IPS-15b (cell line): Measurements from ENCODE around the gene LEF1.

Experiments used
- H3K27me3 ChIP-seq: one replicate; pipeline ENCODE4 v1.6.1; 2013; ENCODE audit warnings: low read length; ENCODE audit not compliant: control insufficient read depth, insufficient read depth
- H3K36me3 ChIP-seq: one replicate; pipeline ENCODE4 v1.6.1; 2013; ENCODE audit warnings: low read length; ENCODE audit not compliant: control insufficient read depth, insufficient read depth
- H3K4me1 ChIP-seq: one replicate; pipeline ENCODE4 v1.6.1; 2013; ENCODE audit warnings: mild to moderate bottlenecking, low read length; ENCODE audit not compliant: control insufficient read depth, insufficient read depth
- H3K4me3 ChIP-seq: one replicate; pipeline ENCODE4 v1.5.1; 2013; ENCODE audit warnings: low read depth, low read length
- H3K9ac ChIP-seq: one replicate; pipeline ENCODE4 v1.6.1; 2013; ENCODE audit warnings: low read depth, mild to moderate bottlenecking, low read length
- H3K9me3 ChIP-seq: one replicate; pipeline ENCODE4 v1.6.1; 2013; ENCODE audit warnings: mild to moderate bottlenecking, low read length; ENCODE audit not compliant: control insufficient read depth, insufficient read depth

Gene LEF1

GRCh38 chr4:108193886-108194672, 25.3 kb upstream of the LEF1 start:
- H3K4me3 ChIP-seq = no peak overlapping the region
- no peaks in the 10 kb centered on the region for H3K9me3 ChIP-seq
- peaks cover 18% of the 10 kb centered on the region for H3K4me1 ChIP-seq
- H3K36me3 ChIP-seq = no peaks in the 10 kb centered on the region
- no peak overlapping the region for H3K9ac ChIP-seq
- H3K27me3 ChIP-seq = peaks cover 51% of the 10 kb centered on the region

DNA sequence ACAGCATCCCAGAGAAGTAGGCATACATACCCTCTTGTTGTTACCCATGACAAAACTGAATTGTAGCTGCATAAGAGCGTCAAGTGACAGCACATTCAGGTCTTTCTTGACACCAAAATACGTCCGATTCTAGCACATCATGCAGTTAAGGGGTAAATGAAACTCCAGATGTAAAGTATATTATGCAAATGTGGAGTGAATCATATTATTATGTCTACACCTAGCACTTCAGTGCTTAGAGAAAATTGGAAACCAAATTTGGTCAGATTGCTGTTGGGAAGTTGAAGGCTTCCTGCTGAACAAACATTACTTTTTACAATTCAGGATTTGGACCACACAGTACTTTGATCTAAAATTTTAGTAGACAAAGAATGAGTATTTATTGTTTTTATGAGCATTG, 24.2 kb upstream of the LEF1 start:
- H3K36me3 ChIP-seq = no peaks in the 10 kb centered on the region
- H3K27me3 ChIP-seq = peaks cover 51% of the 10 kb centered on the region
- H3K9me3 ChIP-seq = no peaks in the 10 kb centered on the region
- peaks cover 18% of the 10 kb centered on the region for H3K4me1 ChIP-seq
- no peak overlapping the region for H3K9ac ChIP-seq
- no peak overlapping the region for H3K4me3 ChIP-seq

GRCh38 chr4:108192056-108192455, 23.3 kb upstream of the LEF1 start:
- Histone ChIP-seq H3K9ac (no peak overlapping the region), H3K27me3 (peaks cover 53% of the 10 kb centered on the region), H3K4me1 (peaks cover 21% of the 10 kb centered on the region), H3K9me3 (no peaks in the 10 kb centered on the region), H3K4me3 (no peak overlapping the region), H3K36me3 (no peaks in the 10 kb centered on the region)

DNA sequence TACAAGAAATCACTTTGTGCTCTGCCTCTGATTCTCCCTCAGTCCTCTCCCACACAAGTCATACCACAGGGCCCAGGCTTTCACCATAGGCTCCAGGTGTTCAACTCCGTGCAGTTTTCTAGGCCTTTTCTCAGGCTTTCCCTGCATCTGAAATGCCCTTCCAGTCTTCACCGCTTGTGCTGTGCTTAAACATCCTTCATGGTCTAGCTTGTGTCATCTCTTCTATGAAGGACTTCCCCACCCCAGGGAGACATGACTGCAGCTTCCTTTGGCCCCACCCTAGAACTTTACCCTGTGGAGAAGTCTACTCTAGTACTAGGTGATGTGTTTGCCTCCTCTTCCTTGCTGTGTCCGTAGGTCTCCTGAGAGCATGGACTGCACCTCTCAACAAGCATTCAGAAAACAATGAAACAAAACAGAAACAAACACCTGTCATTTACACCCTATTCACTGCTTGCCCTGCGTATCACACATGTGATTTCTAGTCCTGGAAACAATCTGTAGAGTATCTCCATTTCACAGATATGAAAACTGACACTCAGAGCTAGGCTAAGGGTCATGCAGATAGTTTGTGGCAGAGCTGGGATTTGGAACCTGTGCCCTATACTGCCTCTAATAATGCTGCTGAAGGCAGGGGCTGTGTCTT, 22.7 kb upstream of the LEF1 start:
- Histone ChIP-seq H3K4me1 (peaks cover 21% of the 10 kb centered on the region), H3K9ac (no peak overlapping the region), H3K36me3 (no peaks in the 10 kb centered on the region), H3K9me3 (no peaks in the 10 kb centered on the region), H3K27me3 (peaks cover 53% of the 10 kb centered on the region), H3K4me3 (no peak overlapping the region)

DNA sequence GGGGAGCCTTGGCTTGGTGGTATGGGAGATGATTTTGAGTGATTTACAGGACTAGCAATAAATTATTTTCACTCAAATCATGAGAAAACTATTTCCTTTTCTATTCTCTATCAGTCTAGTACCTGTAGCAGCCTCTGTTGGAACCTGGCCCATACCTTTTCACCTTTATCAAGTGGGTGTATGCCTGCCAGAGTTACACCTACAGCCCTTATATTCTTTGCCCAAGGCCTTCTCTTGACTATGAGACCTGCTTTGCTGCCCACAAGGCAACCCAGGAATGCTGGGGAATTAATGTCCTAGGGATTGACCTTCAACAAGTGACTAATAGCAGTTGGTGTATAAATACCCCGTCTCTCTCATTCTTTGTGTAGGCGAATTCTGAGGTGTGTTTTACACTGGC, 20.0 kb upstream of the LEF1 start:
- Histone ChIP-seq H3K36me3 (no peaks in the 10 kb centered on the region), H3K4me1 (peaks cover 14% of the 10 kb centered on the region), H3K4me3 (no peak overlapping the region), H3K27me3 (peaks cover 43% of the 10 kb centered on the region), H3K9me3 (no peaks in the 10 kb centered on the region), H3K9ac (no peak overlapping the region)

GRCh38 chr4:108185252-108185651, 16.5 kb upstream of the LEF1 start:
- peaks cover 17% of the 10 kb centered on the region for H3K27me3 ChIP-seq
- H3K9ac ChIP-seq = no peak overlapping the region
- peaks cover 4% of the 10 kb centered on the region for H3K4me1 ChIP-seq
- no peak overlapping the region for H3K4me3 ChIP-seq
- H3K9me3 ChIP-seq = no peaks in the 10 kb centered on the region
- H3K36me3 ChIP-seq = no peaks in the 10 kb centered on the region

GRCh38 chr4:108184453-108185049, 15.8 kb upstream of the LEF1 start:
- Histone ChIP-seq H3K27me3 (peaks cover 11% of the 10 kb centered on the region), H3K36me3 (no peaks in the 10 kb centered on the region), H3K9me3 (no peaks in the 10 kb centered on the region), H3K4me1 (peaks cover 4% of the 10 kb centered on the region), H3K4me3 (no peak overlapping the region), H3K9ac (no peak overlapping the region)

- Histone ChIP-seq H3K27me3 (peaks cover 16% of the 10 kb centered on the region), H3K4me3 (no peak overlapping the region), H3K9ac (no peak overlapping the region), H3K36me3 (no peaks in the 10 kb centered on the region), H3K4me1 (no peaks in the 10 kb centered on the region), H3K9me3 (no peaks in the 10 kb centered on the region)
These were observed 13.0 kb upstream of the LEF1 start for GRCh38 chr4:108181704-108182103.

DNA sequence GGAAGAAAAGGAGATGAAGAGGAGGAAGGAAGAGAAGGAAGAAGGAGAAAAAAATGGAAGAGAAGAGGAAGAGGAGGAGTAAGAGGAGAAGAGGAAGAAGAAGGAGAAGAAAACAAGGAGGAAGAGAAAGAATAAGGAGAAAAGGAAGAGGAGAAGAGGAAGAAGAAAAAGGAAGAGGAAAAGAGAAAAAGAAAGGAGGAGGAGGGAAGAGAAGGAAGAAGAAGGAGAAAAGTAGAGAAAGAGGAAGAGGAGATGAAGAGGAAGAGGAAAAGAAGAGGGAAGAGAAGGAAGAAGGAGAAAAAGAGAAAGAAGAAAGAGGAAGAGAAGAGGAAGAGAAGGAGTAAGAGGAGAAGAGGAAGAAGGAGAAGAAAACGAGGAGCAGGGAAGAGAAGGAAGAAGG, 11.8 kb upstream of the LEF1 start:
- no peak overlapping the region for H3K9ac ChIP-seq
- no peak overlapping the region for H3K4me3 ChIP-seq
- H3K9me3 ChIP-seq = no peaks in the 10 kb centered on the region
- peaks cover 28% of the 10 kb centered on the region for H3K27me3 ChIP-seq
- H3K4me1 ChIP-seq = no peaks in the 10 kb centered on the region
- no peaks in the 10 kb centered on the region for H3K36me3 ChIP-seq

DNA sequence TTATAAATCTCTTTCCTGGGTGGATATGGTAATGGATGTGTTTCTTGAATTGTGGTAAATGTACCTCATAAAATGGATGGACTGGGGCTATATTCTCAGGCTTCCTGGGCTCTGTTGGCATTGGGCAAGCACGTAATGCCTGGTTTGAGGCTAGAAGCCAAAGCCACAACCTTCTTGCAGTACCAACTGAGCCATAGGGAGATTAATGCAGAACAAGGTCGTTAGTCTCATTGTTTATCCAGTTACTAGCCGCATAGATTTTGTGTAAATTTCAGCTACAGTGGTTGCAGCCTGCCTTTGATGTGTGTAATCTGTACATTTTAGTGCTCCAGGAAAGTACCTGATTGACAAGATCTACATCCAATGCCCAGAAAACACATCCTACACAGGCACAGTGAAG, 7.2 kb upstream of the LEF1 start:
- Histone ChIP-seq H3K9me3 (no peaks in the 10 kb centered on the region), H3K27me3 (peaks cover 66% of the 10 kb centered on the region), H3K4me3 (no peak overlapping the region), H3K36me3 (no peaks in the 10 kb centered on the region), H3K9ac (no peak overlapping the region), H3K4me1 (peaks cover 5% of the 10 kb centered on the region)

- peaks cover 13% of the 10 kb centered on the region for H3K4me1 ChIP-seq
- no peaks in the 10 kb centered on the region for H3K36me3 ChIP-seq
- H3K4me3 ChIP-seq = no peak overlapping the region
- no peaks in the 10 kb centered on the region for H3K9me3 ChIP-seq
- H3K27me3 ChIP-seq = peaks cover 74% of the 10 kb centered on the region
- H3K9ac ChIP-seq = no peak overlapping the region
These were observed 6.1 kb upstream of the LEF1 start for GRCh38 chr4:108174856-108175255.

GRCh38 chr4:108173599-108174057, 4.9 kb upstream of the LEF1 start:
- Histone ChIP-seq H3K4me1 (peaks cover 18% of the 10 kb centered on the region), H3K9ac (no peak overlapping the region), H3K9me3 (no peaks in the 10 kb centered on the region), H3K27me3 (peaks cover 82% of the 10 kb centered on the region), H3K36me3 (no peaks in the 10 kb centered on the region), H3K4me3 (peak overlapping the region; percentile 68)
